ENCODE measurements around the gene NABP2.
"Not testable (repeated sequence)": the region's sequence is repeated elsewhere in the genome, so short reads cannot be mapped to it uniquely, and the experiment has no call there.

Gene NABP2

DNA sequence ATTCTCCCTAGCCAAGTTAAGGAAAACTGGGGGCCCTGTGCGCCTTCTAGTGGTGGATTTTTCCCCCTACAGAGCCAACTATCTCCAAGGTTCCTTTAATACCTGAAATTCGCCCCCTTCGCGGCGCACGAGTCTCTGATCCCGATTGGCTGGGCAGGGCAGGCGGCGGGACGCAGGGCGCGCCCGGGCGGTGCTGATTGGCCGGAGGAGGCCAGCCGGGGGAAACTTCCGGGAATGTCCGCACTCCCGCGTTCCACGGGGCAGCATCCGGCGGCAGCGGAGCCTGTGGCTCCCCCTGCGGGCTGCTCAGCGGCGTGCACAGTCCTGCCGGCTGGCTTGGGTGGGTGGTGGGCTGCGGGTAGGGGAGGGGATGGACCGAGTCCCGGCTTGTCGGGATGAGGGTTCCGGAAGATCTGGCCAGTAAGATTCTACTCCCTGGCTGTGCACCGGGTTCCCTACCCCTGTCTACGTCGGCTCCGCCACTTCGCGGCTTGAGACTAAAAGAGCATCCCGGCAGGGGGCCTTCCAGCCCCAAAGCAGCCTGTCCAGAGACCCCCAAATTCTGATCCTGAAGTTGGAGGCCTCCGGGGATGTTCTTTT, at the start of gene NABP2:
NABP2 (plus strand) TSS at position 241 of the 600 bp plus-strand sequence. CDS start 515 bp downstream, outside the sequence.
- DNase-seq (ENCODE audit: low read depth in 2 of 2): peak; percentile 80 to 91

DNA sequence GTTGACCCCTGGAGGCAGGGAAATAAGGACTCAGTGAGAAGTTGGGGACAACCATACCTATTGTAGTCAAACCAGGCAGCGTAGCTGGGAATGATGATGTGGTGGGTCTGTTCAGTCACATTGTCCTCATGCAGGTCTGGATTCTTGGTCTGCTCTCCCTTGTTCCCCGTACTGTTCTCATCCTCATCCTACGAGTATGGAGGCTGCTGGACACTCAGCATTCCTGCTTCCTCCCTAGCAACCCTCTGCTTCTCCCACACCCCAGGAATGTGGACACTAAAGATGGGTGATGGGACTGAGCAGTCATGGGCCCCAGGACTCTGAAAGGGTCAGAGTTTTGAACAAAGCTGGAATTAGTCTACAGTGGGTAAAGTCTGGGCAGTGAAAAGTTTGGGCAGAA, 45.8 kb upstream of the NABP2 start:
- no peak for DNase-seq (ENCODE audit: low read depth in 2 of 2)

DNA sequence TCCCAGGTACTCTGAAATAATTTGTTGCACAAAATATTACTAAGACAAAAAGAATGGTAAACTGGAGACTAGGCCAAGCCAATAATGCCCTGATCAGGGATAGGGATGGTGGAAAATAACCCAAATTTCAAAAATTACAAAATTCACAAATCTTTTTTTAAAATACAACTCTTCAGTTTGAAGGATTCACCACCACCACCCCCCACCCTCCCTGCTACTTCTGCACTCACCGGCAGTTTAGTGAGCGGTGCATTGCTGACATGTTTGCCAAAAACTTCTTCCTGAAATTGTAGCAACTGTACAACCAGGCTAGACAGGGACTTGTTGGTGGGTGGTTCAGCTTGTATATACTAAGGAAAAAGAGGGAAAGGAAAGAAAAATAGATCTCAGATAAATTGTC, 37.2 kb upstream of the NABP2 start:
- DNase-seq (ENCODE audit: low read depth in 2 of 2): no peak

DNA sequence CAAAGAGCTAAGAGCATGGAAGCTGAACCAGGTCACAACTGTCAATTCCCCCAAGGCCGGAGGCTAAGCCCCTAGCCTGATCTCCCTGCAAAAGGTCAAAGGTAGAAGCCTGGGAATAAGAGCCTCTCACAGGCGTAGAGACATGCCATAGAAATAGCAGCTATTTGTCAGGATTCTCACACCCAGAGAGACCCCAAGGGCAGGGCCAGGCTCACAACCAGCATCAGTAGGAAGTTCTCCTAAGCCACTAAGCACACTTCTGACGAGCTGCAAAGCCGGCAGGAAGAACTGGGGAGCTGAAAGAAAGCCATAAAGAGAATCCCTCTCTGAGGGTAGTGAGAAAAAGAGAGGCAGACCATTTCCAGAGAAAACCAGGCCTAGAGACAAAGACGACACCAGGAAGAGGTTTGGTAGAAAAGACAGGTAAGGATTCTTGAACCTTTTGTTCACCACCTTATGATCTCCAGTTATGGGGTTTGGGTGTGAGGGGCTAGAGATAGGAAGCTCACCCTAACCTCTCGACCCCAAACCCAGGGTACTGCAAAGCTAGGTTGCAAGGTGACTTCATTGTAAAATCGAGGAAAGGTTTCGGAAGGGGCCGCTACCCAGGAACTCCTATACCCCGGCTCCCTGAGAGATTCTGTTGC, 35.9 kb upstream of the NABP2 start:
- DNase-seq (ENCODE audit: low read depth in 2 of 2): no peak

DNA sequence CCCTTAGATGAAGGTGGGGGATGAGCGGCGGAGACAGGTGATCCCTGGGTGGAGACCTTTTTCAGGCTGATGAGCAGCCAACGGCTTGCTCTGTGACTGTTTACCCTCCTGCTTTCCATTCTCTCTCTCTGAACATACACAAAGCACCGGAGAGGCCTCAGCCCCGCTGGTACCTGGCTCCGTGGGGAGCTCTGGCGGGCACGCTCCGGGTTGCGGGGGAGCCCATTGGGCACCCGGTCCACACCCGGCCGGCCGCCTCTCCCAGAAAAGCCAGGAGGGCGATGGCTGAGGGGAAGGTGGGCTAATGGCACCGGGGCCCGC, 35.4 kb upstream of the NABP2 start:
- DNase-seq (ENCODE audit: low read depth in 2 of 2): peak; percentile 5 to 12

DNA sequence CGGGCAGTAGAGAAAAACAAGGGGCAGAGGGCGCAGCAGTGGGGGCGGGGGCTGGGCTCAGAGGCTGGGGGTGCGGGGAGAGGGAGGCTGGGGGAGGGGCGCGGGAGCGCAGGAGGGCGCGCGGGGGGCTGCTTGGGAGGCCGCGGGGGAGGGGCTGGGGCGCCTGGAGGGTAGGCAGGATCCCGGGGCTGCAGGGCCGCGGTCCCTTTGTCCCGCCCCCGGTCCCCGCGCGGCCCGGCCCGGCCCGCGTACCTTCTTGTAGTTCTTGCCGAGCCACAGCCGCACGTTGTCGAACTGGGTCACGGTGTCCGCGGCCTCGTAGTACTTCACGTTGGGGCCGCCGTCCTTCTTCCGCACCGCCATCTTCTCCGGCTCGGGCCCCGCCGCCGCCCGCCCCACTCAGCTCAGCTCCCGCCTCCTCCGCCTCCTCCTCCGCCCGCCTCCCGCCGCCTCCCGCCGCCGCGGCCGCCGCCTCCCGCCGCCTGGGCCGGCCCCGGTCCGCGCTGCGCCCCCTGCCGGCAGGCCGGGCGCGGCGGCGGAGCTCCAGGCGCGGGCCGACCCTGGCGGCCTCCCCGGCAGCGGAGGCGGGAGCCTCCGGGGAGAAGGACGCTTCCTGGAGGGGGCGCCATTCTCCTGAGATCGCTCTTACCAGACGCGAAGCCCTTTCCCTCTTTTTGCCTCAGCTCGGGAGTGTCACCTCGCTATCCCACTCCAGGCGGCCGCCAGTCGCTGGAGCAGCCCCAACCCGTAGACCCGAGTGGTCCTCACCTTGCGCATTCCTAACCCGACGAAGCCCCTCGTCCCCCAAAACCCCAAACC, 34.8 kb upstream of the NABP2 start, which contains the start of gene SMARCC2:
SMARCC2 (minus strand) TSS at position 385 of the 819 bp plus-strand sequence; CDS start at position 363, 22 bp downstream.
- peak; percentile 71 to 80 for DNase-seq (ENCODE audit: low read depth in 2 of 2)

DNA sequence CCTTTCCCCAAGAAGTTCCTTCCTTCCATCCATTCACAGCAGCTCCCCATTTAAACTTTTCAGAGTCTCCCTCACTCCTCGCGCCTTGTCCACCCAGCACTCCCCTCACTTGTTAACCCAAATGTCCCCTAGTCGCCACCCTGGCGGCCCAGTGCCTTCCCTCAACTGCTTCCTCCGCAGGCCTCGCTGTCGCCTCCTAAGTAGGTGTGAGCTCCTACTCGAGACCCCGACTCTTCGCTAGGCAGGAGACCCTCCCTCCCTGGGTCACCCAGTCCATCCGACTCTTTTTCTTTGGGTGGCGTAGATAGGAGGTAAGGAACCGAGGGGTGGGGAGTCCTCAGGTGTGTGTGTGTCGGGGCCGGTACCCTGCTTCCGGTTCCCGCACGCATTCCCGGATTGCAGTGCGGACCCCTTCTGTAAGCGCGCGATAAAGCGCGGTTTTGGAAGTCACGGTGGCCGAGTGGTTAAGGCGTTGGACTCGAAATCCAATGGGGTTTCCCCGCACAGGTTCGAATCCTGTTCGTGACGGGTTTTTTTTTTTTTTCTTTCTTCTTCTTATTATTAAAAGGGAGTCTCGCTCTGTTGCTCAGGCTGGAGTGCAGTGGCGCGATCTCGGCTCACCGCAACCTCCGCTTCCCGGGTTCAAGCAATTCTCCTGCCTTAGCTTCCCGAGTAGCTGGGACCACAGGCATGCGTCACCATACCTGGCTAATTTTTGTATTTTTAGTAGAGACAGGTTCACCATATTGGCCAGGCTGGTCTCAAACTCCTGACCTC, 34.0 kb upstream of the NABP2 start:
- peak; percentile 76 to 84 for DNase-seq (ENCODE audit: low read depth in 2 of 2)

DNA sequence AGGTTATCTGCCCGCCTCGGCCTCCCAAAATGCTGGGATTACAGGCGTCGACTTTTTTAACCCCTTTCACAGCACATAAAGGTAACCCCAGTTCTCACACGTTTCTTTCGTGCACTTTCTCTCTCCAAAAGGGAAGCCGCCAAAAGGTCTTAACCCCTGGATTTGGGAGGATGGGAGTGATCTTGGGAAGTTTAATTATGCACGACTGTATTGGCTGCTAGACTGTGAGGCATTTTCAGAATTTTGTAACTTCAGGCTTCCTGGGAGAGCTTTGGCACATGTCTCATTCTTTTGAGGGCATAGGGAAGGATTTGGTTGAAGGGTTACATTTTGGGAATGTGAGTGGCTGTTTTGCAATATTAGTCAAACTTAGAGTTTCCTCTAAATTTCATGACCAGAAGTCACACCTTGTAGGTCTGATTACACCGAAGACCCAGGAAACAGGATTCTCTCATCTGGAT, 33.4 kb upstream of the NABP2 start:
- DNase-seq (ENCODE audit: low read depth in 2 of 2): no peak

DNA sequence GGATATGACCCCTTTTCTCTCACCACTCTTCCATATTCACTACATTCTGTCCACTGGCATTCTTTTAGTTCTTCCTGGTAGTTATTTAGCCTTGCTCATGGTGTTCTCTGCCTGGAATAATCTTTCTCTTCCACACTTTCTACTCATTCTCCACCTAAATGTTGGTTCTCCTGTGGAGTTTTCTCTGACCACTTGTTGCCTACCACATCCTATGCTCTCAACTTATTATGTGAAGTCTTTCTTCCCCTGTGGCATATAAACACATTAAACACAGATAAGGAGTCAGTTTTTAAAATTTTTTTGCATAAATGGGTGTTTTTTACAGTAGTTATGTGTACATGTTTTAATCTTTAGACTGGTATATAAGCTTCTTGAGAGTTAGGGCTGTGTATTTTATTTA, 31.6 kb upstream of the NABP2 start:
- DNase-seq (ENCODE audit: low read depth in 2 of 2): no peak

DNA sequence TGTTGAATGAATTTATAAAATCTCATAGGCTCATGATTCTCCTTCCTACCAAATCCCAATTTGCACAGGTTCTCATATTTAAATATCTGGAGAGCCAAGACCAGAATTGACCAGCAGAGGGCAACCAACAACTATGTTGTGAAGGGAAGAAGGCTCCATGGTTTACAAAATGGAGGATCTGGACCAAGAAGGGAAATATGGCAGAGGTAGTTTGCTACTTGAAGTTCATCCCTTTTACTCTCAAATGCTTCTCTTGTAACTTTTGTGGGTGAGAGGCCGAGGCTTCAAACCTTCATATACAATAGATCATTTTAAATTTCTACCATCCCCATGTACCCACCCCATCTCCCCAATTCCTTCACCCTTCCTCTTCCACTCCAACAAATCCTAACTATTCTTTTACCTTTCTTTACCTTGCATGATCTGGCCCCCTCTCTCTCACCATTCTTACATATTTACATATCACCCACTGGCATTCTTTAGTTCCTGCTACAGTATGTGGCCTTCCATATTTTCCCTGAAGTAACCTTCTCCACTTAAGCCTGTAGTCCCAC, 31.0 kb upstream of the NABP2 start:
- peak; percentile 40 to 67 for DNase-seq (ENCODE audit: low read depth in 2 of 2)

DNA sequence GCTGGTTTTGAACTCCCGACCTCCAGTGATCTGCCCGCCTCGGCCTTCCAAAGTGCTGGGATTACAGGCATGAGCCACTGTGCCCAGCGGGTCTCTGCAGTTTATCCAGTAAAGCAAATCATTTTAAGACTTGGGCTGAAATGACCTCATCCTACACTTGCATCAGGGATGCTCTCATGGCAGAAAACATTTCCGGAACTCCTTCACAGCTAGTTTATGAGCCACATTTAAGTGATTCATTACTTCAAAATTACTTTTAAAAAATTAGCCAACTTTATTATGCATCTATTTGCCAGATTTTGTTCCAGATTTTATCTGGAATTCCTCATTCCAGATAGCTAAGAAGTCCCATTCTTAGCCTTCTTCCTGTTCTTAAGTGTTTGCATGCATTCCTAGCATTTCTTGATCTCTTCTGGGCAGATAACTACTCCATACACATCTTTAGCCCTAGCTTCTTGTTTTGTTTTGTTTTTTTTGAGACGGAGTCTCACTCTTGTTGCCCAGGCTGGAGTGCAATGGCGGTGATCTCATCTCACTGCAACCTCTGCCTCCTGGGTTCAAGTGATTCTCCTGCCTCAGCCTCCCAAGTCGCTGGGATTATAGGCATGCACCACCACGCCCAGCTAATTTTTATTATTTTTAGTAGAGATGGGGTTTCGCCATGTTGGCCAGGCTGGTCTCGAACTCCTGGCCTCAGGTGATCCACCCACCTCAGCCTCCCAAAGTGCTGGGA, 27.2 kb upstream of the NABP2 start:
- DNase-seq (ENCODE audit: low read depth in 2 of 2): not testable (repeated sequence)

DNA sequence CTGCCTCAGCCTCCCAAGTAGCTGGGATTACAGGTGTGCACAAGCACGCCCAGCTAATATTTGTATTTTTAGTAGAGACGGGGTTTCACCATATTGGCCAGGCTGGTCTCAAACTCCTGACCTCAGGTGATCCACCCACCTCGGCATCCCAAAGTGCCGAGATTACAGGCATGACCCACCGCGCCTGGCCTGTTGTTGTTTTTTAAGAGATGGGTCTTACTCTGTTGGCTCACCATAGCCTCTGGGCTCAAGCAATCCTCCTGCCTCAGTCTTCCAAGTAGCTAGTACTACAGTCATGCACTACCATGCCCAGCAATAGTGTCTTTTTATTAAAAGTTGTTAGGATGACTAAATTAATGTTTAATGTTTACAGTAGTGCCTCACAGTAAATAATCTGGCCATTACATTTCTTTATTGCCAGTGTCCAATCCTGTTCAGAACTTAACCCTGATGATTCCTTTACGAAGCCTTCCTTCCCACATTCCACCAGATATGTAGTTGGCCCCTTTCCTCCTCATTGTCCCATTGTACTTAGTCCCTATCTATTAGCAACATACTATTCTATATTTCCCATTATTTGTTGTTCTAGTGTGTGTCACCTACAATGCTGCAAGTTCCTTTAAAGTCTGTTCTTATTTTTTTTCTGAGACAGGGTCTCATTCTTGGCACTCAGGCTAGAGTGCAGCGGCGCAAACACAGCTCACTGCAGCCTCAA, 26.1 kb upstream of the NABP2 start:
- DNase-seq (ENCODE audit: low read depth in 2 of 2): no peak

DNA sequence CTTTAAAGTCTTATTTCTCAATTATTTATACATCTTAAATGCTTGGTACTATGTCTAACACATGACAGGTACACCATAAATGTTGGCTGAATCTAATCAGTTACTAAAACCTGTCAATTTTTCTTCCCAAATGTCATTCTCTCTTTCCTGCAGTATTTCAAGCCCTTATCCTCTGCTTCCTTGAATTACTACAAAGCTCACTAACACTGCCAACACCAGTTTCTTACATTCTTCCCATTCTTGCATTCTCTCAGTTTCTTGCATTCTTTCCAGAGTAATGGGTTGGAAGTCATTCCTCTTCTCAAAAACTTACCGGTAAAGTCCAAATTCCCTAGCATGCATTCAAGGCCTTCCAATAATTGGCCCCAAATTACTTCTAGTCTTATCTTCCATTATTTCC, 25.3 kb upstream of the NABP2 start:
- DNase-seq (ENCODE audit: low read depth in 2 of 2): no peak

DNA sequence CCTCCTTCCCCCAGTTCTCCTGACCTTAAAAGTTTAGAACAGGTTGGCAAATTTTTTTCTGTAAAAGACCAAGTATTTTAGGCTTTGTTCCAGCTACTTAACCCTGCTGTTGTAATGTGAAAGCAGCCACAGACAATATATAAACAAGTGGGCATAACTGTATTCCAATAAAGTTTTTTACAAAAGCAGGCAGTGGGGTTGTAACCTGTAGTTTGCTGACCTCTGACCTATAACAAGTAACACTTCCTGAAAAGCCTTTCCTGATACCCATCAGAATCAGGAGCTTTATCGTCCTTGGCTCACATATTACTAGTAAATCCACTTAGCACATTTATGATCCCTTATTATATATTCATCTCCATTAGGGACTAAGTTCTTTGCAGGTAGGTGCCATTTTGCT, 21.8 kb upstream of the NABP2 start:
- no peak for DNase-seq (ENCODE audit: low read depth in 2 of 2)

DNA sequence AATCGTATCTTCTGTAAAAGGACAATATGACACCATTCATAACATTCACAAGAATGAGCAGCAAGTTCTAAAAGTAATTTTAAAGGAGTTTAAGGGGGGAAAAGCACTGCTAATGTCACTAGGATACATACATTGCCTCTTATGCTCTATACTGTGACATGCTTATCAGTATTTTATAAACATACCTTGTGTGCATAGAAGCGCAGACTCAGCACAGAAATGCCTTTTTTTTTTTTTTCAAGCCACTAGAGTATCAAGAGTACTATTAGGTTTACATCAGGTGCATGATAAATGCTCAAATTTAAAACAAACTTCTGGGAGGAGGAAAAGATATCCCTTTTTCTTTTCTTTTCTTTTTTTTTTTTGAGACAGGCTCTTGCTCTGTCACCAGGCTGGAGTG, 21.3 kb upstream of the NABP2 start:
- DNase-seq (ENCODE audit: low read depth in 2 of 2): no peak

DNA sequence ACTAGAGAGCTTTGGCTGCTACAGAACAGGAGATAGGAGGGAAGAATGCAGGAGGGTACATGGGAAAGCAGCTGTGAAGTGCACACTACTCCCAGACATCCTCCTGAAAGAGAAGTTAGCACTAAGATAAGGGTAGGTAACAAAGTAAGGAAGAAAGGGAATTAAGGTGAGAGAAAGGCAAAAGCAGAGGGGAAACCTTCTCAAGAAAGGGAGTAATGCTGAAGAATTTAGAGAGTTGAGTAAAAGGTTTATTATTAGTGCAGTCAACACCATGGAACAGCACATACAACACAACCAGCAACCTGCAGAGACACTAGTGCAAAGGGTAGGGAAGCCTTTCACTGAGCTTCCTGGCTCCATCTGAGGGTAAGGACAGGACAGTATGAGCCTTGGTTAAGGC, 19.9 kb upstream of the NABP2 start:
- no peak for DNase-seq (ENCODE audit: low read depth in 2 of 2)

DNA sequence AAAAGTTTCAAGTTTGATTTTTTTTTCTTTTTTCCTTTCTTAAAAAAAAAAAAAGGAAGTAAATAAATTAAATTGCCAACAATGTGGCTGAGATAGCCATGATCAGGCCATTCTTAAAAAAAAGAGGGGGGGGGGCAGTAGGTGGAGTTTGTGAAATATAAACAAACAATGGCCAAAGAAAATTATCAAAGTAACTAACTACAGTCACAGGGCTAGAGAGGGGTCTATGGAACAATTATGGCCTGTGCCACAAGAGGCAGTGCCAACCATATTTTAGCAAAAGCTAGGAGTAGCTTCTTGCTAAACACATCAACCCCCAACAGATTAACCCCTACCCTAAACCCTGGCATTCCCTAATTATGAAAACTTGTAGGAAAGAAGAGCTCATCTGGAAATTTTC, 18.7 kb upstream of the NABP2 start:
- no peak for DNase-seq (ENCODE audit: low read depth in 2 of 2)

DNA sequence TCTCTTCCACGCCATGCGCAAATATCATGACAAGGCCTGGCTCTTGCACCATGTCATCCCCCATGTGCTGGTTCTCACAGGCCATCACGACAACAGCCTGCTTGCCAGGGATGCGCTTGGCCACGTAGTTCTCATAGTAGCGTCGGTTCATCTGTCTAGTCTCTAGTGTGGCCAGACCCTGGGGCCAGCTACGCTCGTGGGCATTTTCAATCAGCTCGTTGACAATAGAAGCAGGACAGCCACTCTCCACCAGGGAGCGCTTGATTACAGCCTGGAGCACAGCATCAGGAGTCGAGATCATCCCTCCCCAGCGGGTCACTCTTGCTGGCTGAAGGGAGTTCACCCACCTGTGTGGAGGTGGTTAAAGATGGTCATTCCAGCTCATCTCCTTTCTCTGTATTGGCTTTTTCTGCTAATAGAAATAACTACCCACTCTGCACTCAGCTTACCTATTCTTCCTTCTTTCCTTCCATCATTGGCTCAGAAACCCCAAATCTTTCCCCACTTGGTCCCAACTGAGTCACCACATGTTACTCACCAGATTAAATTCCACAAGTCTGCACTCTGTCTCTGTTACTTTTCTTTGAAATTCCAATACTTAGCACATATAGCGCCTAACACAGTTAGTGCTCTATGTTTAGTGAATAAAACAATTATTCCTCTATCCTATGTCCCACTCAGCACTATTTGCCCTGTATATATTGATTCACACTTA, 17.5 kb upstream of the NABP2 start:
- no peak for DNase-seq (ENCODE audit: low read depth in 2 of 2)

DNA sequence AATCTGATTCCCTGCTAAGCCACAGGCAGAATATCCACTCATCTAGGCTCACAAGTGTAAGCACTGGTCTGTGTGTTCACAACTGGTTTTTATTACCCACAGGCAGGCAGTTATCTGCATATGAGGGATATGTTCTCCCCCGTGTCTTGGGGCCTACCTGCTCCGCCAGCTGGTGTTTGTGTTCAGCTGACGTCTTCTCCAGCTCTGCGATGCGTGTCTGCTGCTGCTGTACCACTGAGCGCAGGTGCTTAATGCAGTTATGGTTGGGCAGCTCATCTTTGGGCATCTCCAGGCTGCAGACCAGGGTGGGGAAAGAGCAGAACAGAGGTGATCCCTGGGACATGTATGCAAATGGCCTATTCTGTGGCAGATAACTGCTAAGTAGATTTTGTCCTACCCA, 16.1 kb upstream of the NABP2 start:
- DNase-seq (ENCODE audit: low read depth in 2 of 2): no peak

DNA sequence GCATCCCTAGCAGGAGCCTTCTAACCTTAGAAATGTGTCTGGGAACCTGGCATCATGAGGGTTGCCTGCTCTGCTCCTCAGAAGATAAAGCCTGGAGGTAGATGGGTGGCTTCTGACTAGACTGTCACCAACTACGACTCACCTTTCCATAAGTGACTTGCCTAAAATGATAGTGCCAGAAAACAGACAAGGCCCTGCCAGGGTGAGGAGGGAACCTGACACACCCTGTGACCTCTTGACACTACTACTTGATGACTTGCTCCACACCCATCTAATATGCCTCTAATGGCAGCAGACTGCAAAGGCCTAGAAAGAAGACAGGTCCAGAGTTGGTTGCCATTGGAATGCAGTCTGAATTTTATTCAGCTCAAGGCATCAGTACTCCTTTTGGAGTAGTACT, 11.8 kb upstream of the NABP2 start:
- no peak for DNase-seq (ENCODE audit: low read depth in 2 of 2)
